Measurements from ENCODE around the gene DPEP3. TPM values are rescaled to one million over a fixed set of nuclear protein-coding genes. Genes with fewer than 3 reads are reported as not detected.
A peak's percentile ranks its signal among the peaks of the same experiment; 100 is the strongest.

Gene DPEP3
- total RNA-seq, 1 donor from 2014 or later: not detected

GRCh38 chr16:67969254-67970039 lies 10.9 kb downstream of the DPEP3 start:
- no peak for DNase-seq (ENCODE audit: low spot score)
- intact Hi-C loops (cut with DNase I): no loop called here

GRCh38 chr16:67968400-67969253 lies 11.7 kb downstream of the DPEP3 start, which contains the start of gene SLC12A4:
Gene SLC12A4, minus strand, starts transcription at chr16:67968637. Its CDS starts 84 bp downstream, at chr16:67968553.
- intact Hi-C loops (cut with DNase I): no loop called here

GRCh38 chr16:67967958-67968399 lies 12.3 kb downstream of the DPEP3 start:
- intact Hi-C loops (cut with DNase I): no loop called here
- DNase-seq (ENCODE audit: low spot score): no peak

More at GRCh38 chr16:67968400-67969253, 11.7 kb downstream of the DPEP3 start, which contains the start of gene SLC12A4:
- DNase-seq (ENCODE audit: low spot score): peak; percentile 96

GRCh38 chr16:67967183-67967957 lies 12.9 kb downstream of the DPEP3 start:
- DNase-seq (ENCODE audit: low spot score): no peak

GRCh38 chr16:67966549-67967182 lies 13.6 kb downstream of the DPEP3 start:
- DNase-seq (ENCODE audit: low spot score): no peak
- intact Hi-C loops (cut with DNase I): no loop called here

More at GRCh38 chr16:67967183-67967957, 12.9 kb downstream of the DPEP3 start:
- intact Hi-C loops (cut with DNase I): no loop called here

GRCh38 chr16:67965668-67966548 lies 14.4 kb downstream of the DPEP3 start:
- DNase-seq (ENCODE audit: low spot score): no peak
- intact Hi-C loops (cut with DNase I): loop anchor here (2.0 kb wide), 1 partner anchor 25 kb away; no protein-coding TSS in a partner anchor

- intact Hi-C loops (cut with DNase I): loop anchor here (2.0 kb wide), 1 partner anchor 24 kb away; no protein-coding TSS in a partner anchor
Observed at GRCh38 chr16:67964477-67965131, 15.7 kb downstream of the DPEP3 start.

GRCh38 chr16:67963662-67964321 lies 16.5 kb downstream of the DPEP3 start:
- DNase-seq (ENCODE audit: low spot score): no peak
- intact Hi-C loops (cut with DNase I): loop anchor here (2.0 kb wide), 1 partner anchor 23 kb away; no protein-coding TSS in a partner anchor

More at GRCh38 chr16:67964477-67965131, 15.7 kb downstream of the DPEP3 start:
- DNase-seq (ENCODE audit: low spot score): no peak

- intact Hi-C loops (cut with DNase I): no loop called here
Observed at GRCh38 chr16:67963292-67963661, 17.0 kb downstream of the DPEP3 start.

GRCh38 chr16:67962135-67962534 lies 18.2 kb downstream of the DPEP3 start:
- intact Hi-C loops (cut with DNase I): no loop called here
- DNase-seq (ENCODE audit: low spot score): no peak

More at GRCh38 chr16:67963292-67963661, 17.0 kb downstream of the DPEP3 start:
- DNase-seq (ENCODE audit: low spot score): no peak

GRCh38 chr16:67961551-67961957 lies 18.7 kb downstream of the DPEP3 start:
- no peak for DNase-seq (ENCODE audit: low spot score)
- intact Hi-C loops (cut with DNase I): no loop called here

GRCh38 chr16:67959536-67960329 lies 20.6 kb downstream of the DPEP3 start:
- intact Hi-C loops (cut with DNase I): no loop called here
- peak; percentile 92 for DNase-seq (ENCODE audit: low spot score)

GRCh38 chr16:67957622-67958021 lies 22.7 kb downstream of the DPEP3 start:
- intact Hi-C loops (cut with DNase I): no loop called here
- DNase-seq (ENCODE audit: low spot score): no peak

- no peak for DNase-seq (ENCODE audit: low spot score)
- intact Hi-C loops (cut with DNase I): no loop called here
Observed at GRCh38 chr16:67954421-67955196, 25.7 kb downstream of the DPEP3 start.

- no peak for DNase-seq (ENCODE audit: low spot score)
- intact Hi-C loops (cut with DNase I): no loop called here
Observed at GRCh38 chr16:67953641-67954375, 26.5 kb downstream of the DPEP3 start.
